ENCODE data around the gene ADGRG1. TPM values are rescaled to one million over a fixed set of nuclear protein-coding genes. Genes with fewer than 3 reads are reported as not detected.

The ADGRG1 gene
- polyA plus RNA-seq, 1 experiment, result 1.1 TPM

GRCh38 chr16:57704905-57705852 is 76.7 kb downstream of the ADGRG1 start:
- Histone ChIP-seq H3K4me3 (ENCODE audit: low read depth, low read length) (no peak overlapping the region), H3K27me3 (ENCODE audit: control insufficient read depth, insufficient read depth, low read length) (peaks cover 6% of the 10 kb centered on the region), H3K36me3 (ENCODE audit: control insufficient read depth, insufficient read depth, low read length) (no peaks in the 10 kb centered on the region)
- ChIA-PET POLR2A (no interaction called here), CTCF (no interaction called here)
- DNase-seq (ENCODE audit: low read depth), result no peak
- TF ChIP-seq CTCF (IDR thresholded peaks at IDR 0.05; ENCODE audit: insufficient read depth, low read depth, low read length), result no peak

GRCh38 chr16:57706717-57707116 is 78.3 kb downstream of the ADGRG1 start:
- ChIA-PET POLR2A (no interaction called here), CTCF (interaction anchor here (0.6 kb wide), 1 partner anchor 614 kb away, joined by 4 read pairs; no protein-coding TSS in a partner anchor)
- no peaks in the 10 kb centered on the region for H3K36me3 ChIP-seq (ENCODE audit: control insufficient read depth, insufficient read depth, low read length)
- TF ChIP-seq CTCF (IDR thresholded peaks at IDR 0.05; ENCODE audit: insufficient read depth, low read depth, low read length), result no peak
- H3K4me3 ChIP-seq (ENCODE audit: low read depth, low read length), result no peak overlapping the region
- DNase-seq (ENCODE audit: low read depth), result no peak
- H3K27me3 ChIP-seq (ENCODE audit: control insufficient read depth, insufficient read depth, low read length), result peaks cover 13% of the 10 kb centered on the region

- no peaks in the 10 kb centered on the region for H3K36me3 ChIP-seq (ENCODE audit: control insufficient read depth, insufficient read depth, low read length)
- no peak for TF ChIP-seq CTCF (IDR thresholded peaks at IDR 0.05; ENCODE audit: insufficient read depth, low read depth, low read length)
- H3K4me3 ChIP-seq (ENCODE audit: low read depth, low read length), result no peak overlapping the region
- POLR2A ChIA-PET, result no interaction called here
- peaks cover 13% of the 10 kb centered on the region for H3K27me3 ChIP-seq (ENCODE audit: control insufficient read depth, insufficient read depth, low read length)
- CTCF ChIA-PET, result interaction anchor here (0.6 kb wide), 1 partner anchor 615 kb away, joined by 4 read pairs; no protein-coding TSS in a partner anchor
- DNase-seq (ENCODE audit: low read depth), result no peak
These were observed 78.9 kb downstream of the ADGRG1 start for GRCh38 chr16:57707331-57707730.

GRCh38 chr16:57708168-57708567 is 79.7 kb downstream of the ADGRG1 start:
- no peak overlapping the region for H3K4me3 ChIP-seq (ENCODE audit: low read depth, low read length)
- no peak for TF ChIP-seq CTCF (IDR thresholded peaks at IDR 0.05; ENCODE audit: insufficient read depth, low read depth, low read length)
- DNase-seq (ENCODE audit: low read depth), result no peak
- H3K36me3 ChIP-seq (ENCODE audit: control insufficient read depth, insufficient read depth, low read length), result no peaks in the 10 kb centered on the region
- ChIA-PET CTCF (no interaction called here), POLR2A (no interaction called here)
- peaks cover 13% of the 10 kb centered on the region for H3K27me3 ChIP-seq (ENCODE audit: control insufficient read depth, insufficient read depth, low read length)

GRCh38 chr16:57709663-57710062 is 81.2 kb downstream of the ADGRG1 start:
- no peak for TF ChIP-seq CTCF (IDR thresholded peaks at IDR 0.05; ENCODE audit: insufficient read depth, low read depth, low read length)
- Histone ChIP-seq H3K4me3 (ENCODE audit: low read depth, low read length) (no peak overlapping the region), H3K36me3 (ENCODE audit: control insufficient read depth, insufficient read depth, low read length) (no peaks in the 10 kb centered on the region), H3K27me3 (ENCODE audit: control insufficient read depth, insufficient read depth, low read length) (peaks cover 14% of the 10 kb centered on the region)
- POLR2A ChIA-PET, result no interaction called here
- CTCF ChIA-PET, result interaction anchor here (1.1 kb wide), 1 partner anchor 133 kb away, joined by 5 read pairs; no protein-coding TSS in a partner anchor
- no peak for DNase-seq (ENCODE audit: low read depth)

Measured in BJ (cell line).